Urothelium cell line (cell line): Measurements from ENCODE around the gene TXNL4A.

ENCODE experiments used
- DNase-seq: peaks from one replicate; pipeline ENCODE4 v3.0.0; 2011; ENCODE audit warnings: low spot score, mixed read lengths
- FAIRE-seq: peaks from 2 replicates; lab custom pipeline; 2011; peaks lifted over from hg19 to GRCh38; lab: Jason Lieb, UNC

TXNL4A gene

GRCh38 chr18:79921984-79922965 is 66.1 kb downstream of the TXNL4A start:
- DNase-seq, result no peak
- FAIRE-seq, result no peak
